ENCODE results near the gene HOXA1. TPM values are rescaled to one million over a fixed set of nuclear protein-coding genes. Genes with fewer than 3 reads are reported as not detected.

The HOXA1 gene
- total RNA-seq, 2 experiments from 2014 or later, result 0.12 to 0.14 TPM

DNA sequence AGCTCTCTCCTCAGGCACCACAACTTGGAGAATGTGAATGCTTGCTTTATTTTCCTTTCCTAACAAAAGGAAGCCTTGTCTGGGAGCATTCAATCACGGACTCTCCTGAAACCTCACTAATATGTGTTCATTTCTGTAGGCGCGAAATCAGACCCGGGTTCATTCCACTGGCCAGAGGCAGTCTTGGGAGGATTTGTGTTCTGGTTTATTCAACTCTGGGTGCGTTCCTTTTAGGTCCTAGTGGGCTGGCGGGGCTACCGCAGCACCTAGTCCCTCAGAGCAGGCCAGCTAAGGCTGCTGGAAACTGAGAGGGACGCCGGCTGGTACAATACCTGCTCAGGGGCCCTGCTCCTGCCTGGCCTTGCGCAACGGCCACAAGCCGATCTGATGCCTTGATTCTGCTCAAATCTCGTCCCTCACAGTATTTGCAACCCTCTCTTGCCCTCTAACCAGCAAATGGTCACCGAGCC is 27.2 kb upstream of the HOXA1 start:
- H3K9me3 Mint-ChIP-seq (ENCODE audit: low read depth), result no peaks in the 10 kb centered on the region
- no peaks in the 10 kb centered on the region for H3K4me1 Mint-ChIP-seq
- intact Hi-C loops (cut with DNase I, micrococcal nuclease), result no loop called here
- ATAC-seq (no peak), DNase-seq (no peak)
- ChIA-PET CTCF (no interaction called here), POLR2A (no interaction called here)
- no peak overlapping the region for H3K27ac Mint-ChIP-seq
- H3K4me3 Mint-ChIP-seq, result no peak overlapping the region
- H3K36me3 Mint-ChIP-seq (ENCODE audit: low read depth), result no peaks in the 10 kb centered on the region
- H3K27me3 Mint-ChIP-seq, result peaks cover 23% of the 10 kb centered on the region

DNA sequence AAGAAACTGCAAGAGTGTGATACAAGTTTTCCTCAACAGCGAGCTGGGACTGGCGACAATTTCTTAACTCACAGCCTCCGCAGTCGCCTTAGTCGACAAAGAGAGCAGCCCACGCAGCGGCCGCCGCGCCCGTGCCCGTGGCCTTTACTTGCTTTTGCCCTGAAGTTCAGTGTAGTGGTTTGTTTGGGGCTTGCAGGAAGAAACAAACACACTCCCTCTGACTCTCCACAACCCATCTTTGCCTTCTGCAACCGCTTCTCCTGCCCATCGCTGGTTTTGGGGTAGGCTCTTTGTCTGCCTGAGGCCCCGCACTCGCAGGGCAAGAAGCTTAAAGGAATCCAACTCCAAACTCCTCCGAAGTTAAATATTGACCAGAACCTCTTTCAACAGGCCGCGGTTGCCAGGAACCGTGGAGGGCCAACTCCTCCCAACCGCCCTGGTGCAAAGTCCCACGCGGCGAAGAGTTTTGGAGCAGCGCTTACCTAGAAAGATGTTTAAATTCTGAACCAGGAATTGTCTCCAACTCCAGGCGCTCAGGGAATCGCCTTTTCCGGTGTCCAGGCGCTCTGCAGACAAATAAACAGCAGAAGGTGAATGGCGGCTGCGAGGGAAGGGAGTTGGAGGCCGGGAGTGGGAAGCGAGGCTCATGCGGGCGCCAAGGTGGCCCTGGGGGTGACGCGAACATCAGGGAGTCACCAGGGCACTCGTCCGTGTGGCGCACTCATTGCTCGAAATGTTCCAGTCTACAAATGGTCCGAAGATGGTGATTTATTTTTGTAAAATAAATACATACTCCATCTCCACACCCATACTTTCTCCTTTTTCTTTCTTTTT is 26.5 kb upstream of the HOXA1 start:
- H3K4me1 Mint-ChIP-seq, result no peaks in the 10 kb centered on the region
- CTCF ChIA-PET, result no interaction called here
- POLR2A ChIA-PET, result no interaction called here
- no peak for ATAC-seq
- H3K27ac Mint-ChIP-seq, result no peak overlapping the region
- no peak overlapping the region for H3K4me3 Mint-ChIP-seq
- H3K27me3 Mint-ChIP-seq, result peaks cover 23% of the 10 kb centered on the region
- no peaks in the 10 kb centered on the region for H3K9me3 Mint-ChIP-seq (ENCODE audit: low read depth)
- no peaks in the 10 kb centered on the region for H3K36me3 Mint-ChIP-seq (ENCODE audit: low read depth)
- no peak for DNase-seq
- intact Hi-C loops (cut with DNase I, micrococcal nuclease), result no loop called here

GRCh38 chr7:27121684-27122076 is 25.9 kb upstream of the HOXA1 start:
- ChIA-PET CTCF (no interaction called here), POLR2A (no interaction called here)
- no peak for DNase-seq
- H3K36me3 Mint-ChIP-seq (ENCODE audit: low read depth), result no peaks in the 10 kb centered on the region
- no peak overlapping the region for H3K27ac Mint-ChIP-seq
- no peak overlapping the region for H3K4me3 Mint-ChIP-seq
- intact Hi-C loops (cut with DNase I, micrococcal nuclease), result no loop called here
- H3K27me3 Mint-ChIP-seq, result peaks cover 20% of the 10 kb centered on the region
- no peaks in the 10 kb centered on the region for H3K4me1 Mint-ChIP-seq
- no peak for ATAC-seq
- H3K9me3 Mint-ChIP-seq (ENCODE audit: low read depth), result no peaks in the 10 kb centered on the region

- no peak for ATAC-seq
- peaks cover 6% of the 10 kb centered on the region for H3K27me3 Mint-ChIP-seq
Measured at GRCh38 chr7:27119412-27119911, 23.7 kb upstream of the HOXA1 start.

DNA sequence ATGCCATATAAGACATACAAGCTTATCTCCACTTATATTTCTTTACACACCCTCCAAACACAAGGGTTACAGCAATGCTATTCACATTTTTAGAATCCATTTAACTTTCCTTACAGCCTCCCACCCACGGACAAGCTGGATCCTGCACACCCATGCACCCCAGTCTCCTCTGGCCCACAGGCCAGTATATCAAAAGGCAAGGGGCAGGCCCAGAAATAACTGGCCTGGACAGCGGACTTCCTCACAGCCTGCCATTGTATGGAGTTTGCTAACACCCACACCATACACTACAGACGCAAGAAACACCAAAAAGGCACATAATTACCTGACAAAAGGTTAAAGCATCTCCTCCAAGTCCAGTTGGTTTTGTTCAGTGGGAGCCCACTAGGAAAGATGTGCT is 22.8 kb upstream of the HOXA1 start:
- no peak for ATAC-seq
- H3K27ac Mint-ChIP-seq, result no peak overlapping the region
- no peak for DNase-seq
- intact Hi-C loops (cut with DNase I, micrococcal nuclease), result no loop called here
- POLR2A ChIA-PET, result no interaction called here
- H3K27me3 Mint-ChIP-seq, result peaks cover 4% of the 10 kb centered on the region
- no peak overlapping the region for H3K4me3 Mint-ChIP-seq
- H3K9me3 Mint-ChIP-seq (ENCODE audit: low read depth), result no peaks in the 10 kb centered on the region
- no peaks in the 10 kb centered on the region for H3K36me3 Mint-ChIP-seq (ENCODE audit: low read depth)
- CTCF ChIA-PET, result interaction anchor here (0.6 to 0.7 kb wide), 2 partner anchors 8 to 261 kb away, joined by 3 to 4 read pairs; no protein-coding TSS in a partner anchor
- no peaks in the 10 kb centered on the region for H3K4me1 Mint-ChIP-seq

More at GRCh38 chr7:27119412-27119911, 23.7 kb upstream of the HOXA1 start:
- no peak for DNase-seq
- ChIA-PET POLR2A (no interaction called here), CTCF (interaction anchor here (0.7 kb wide), 1 partner anchor 22 kb away, joined by 3 read pairs; no protein-coding TSS in a partner anchor)
- Mint-ChIP-seq H3K4me1 (no peaks in the 10 kb centered on the region), H3K9me3 (ENCODE audit: low read depth) (no peaks in the 10 kb centered on the region), H3K27ac (no peak overlapping the region), H3K36me3 (ENCODE audit: low read depth) (no peaks in the 10 kb centered on the region), H3K4me3 (no peak overlapping the region)
- intact Hi-C loops (cut with DNase I, micrococcal nuclease), result no loop called here

DNA sequence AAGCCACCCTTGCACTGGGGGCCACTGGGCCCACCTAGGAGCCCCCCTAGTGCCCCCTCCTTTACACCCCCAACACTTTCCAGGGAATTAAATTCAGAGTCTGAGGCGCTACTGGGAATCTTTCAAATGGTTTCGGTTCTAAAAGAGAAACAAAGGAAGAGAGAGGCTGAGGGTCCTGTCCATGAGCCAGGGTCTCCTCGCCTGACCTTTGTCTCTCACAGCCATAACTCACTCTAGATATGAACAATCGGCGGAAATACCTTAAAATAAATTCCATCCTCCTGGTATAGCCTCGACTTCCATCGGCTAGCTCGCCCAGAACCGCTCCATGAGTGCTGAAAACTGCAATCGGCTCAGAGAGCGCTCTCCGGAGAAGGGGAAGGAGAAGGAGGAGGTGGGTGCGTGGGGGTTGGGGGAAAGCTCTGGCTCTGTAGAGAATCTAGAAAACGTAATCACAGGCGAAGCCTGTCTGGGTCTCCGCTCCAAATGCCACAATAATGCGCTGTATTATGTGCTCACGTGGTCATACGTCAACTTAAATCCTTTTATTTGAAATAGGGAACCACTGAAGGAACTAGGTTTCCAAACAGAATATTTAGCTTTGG is 22.2 kb upstream of the HOXA1 start:
- ChIA-PET CTCF (interaction anchor here (0.6 to 0.7 kb wide), 2 partner anchors 9 to 261 kb away, joined by 3 to 4 read pairs; no protein-coding TSS in a partner anchor), POLR2A (no interaction called here)
- ATAC-seq (no peak), DNase-seq (no peak)
- H3K9me3 Mint-ChIP-seq (ENCODE audit: low read depth), result no peaks in the 10 kb centered on the region
- intact Hi-C loops (cut with DNase I, micrococcal nuclease), result no loop called here
- H3K4me1 Mint-ChIP-seq, result no peaks in the 10 kb centered on the region
- no peak overlapping the region for H3K27ac Mint-ChIP-seq
- no peak overlapping the region for H3K4me3 Mint-ChIP-seq
- peaks cover 6% of the 10 kb centered on the region for H3K27me3 Mint-ChIP-seq
- no peaks in the 10 kb centered on the region for H3K36me3 Mint-ChIP-seq (ENCODE audit: low read depth)

- intact Hi-C loops (cut with DNase I, micrococcal nuclease), result no loop called here
- Mint-ChIP-seq H3K4me3 (no peak overlapping the region), H3K27me3 (peaks cover 6% of the 10 kb centered on the region), H3K27ac (no peak overlapping the region), H3K9me3 (ENCODE audit: low read depth) (no peaks in the 10 kb centered on the region), H3K4me1 (no peaks in the 10 kb centered on the region), H3K36me3 (ENCODE audit: low read depth) (no peaks in the 10 kb centered on the region)
- ATAC-seq (no peak), DNase-seq (no peak)
- ChIA-PET CTCF (no interaction called here), POLR2A (no interaction called here)
Measured at GRCh38 chr7:27116962-27117886, 21.4 kb upstream of the HOXA1 start.

GRCh38 chr7:27116031-27116961 is 20.5 kb upstream of the HOXA1 start:
- Mint-ChIP-seq H3K27ac (no peak overlapping the region), H3K4me3 (no peak overlapping the region), H3K36me3 (ENCODE audit: low read depth) (no peaks in the 10 kb centered on the region), H3K4me1 (no peaks in the 10 kb centered on the region), H3K27me3 (peaks cover 9% of the 10 kb centered on the region), H3K9me3 (ENCODE audit: low read depth) (no peaks in the 10 kb centered on the region)
- ChIA-PET POLR2A (interaction anchor here (0.6 kb wide), 1 partner anchor 762 kb away, joined by 5 read pairs; no protein-coding TSS in a partner anchor), CTCF (interaction anchor here (0.8 kb wide), 1 partner anchor 42 kb away, joined by 8 read pairs; no protein-coding TSS in a partner anchor)
- no peak for ATAC-seq
- intact Hi-C loops (cut with DNase I, micrococcal nuclease), result no loop called here
- DNase-seq, result no peak

- CTCF ChIA-PET, result interaction anchor here (0.8 kb wide), 1 partner anchor 42 kb away, joined by 8 read pairs; no protein-coding TSS in a partner anchor
- POLR2A ChIA-PET, result no interaction called here
- Mint-ChIP-seq H3K9me3 (ENCODE audit: low read depth) (no peaks in the 10 kb centered on the region), H3K27ac (no peak overlapping the region), H3K4me3 (no peak overlapping the region), H3K4me1 (no peaks in the 10 kb centered on the region), H3K27me3 (peaks cover 9% of the 10 kb centered on the region), H3K36me3 (ENCODE audit: low read depth) (no peaks in the 10 kb centered on the region)
- DNase-seq (no peak), ATAC-seq (no peak)
- intact Hi-C loops (cut with DNase I, micrococcal nuclease), result no loop called here
Measured at GRCh38 chr7:27115221-27116026, 19.6 kb upstream of the HOXA1 start.

- peaks cover 11% of the 10 kb centered on the region for H3K27me3 Mint-ChIP-seq
- ATAC-seq (no peak), DNase-seq (no peak)
- H3K36me3 Mint-ChIP-seq (ENCODE audit: low read depth), result no peaks in the 10 kb centered on the region
- POLR2A ChIA-PET, result no interaction called here
- no peaks in the 10 kb centered on the region for H3K9me3 Mint-ChIP-seq (ENCODE audit: low read depth)
- intact Hi-C loops (cut with DNase I, micrococcal nuclease), result no loop called here
- no peak overlapping the region for H3K27ac Mint-ChIP-seq
- no peak overlapping the region for H3K4me3 Mint-ChIP-seq
- CTCF ChIA-PET, result interaction anchor here (0.7 kb wide), 1 partner anchor 203 kb away, joined by 3 read pairs; no protein-coding TSS in a partner anchor
- H3K4me1 Mint-ChIP-seq, result no peaks in the 10 kb centered on the region
Measured at GRCh38 chr7:27114881-27115220, 19.1 kb upstream of the HOXA1 start.

Data from activated CD4-positive, alpha-beta T cell treated with anti-CD3 and anti-CD28 coated beads for 36 hours (primary cell).